Measurements from ENCODE around the gene PNKP.
"Not testable (repeated sequence)": the region's sequence is repeated elsewhere in the genome, so short reads cannot be mapped to it uniquely, and the experiment has no call there.

Gene PNKP

GRCh38 chr19:49827034-49827433, 40.3 kb downstream of the PNKP start:
- H3K36me3 ChIP-seq (ENCODE audit: control insufficient read depth in 5 of 5, insufficient read depth in 5 of 5, low read length in 5 of 5): peaks cover 0 to 70% (median 52%) of the 10 kb centered on the region in 5 donors
- no peaks in the 10 kb centered on the region for H3K27me3 ChIP-seq (ENCODE audit: control insufficient read depth in 5 of 5, insufficient read depth in 4 of 5, low read length in 5 of 5)
- H3K9ac ChIP-seq (ENCODE audit: low read length in 5 of 5): no peak overlapping the region
- H3K4me1 ChIP-seq (ENCODE audit: control insufficient read depth in 5 of 5, insufficient read depth in 5 of 5, low read length in 5 of 5): no peaks in the 10 kb centered on the region
- H3K27ac ChIP-seq (ENCODE audit: low read depth, low read length): no peak overlapping the region
- H3K9me3 ChIP-seq (ENCODE audit: control insufficient read depth in 5 of 5, low read length in 5 of 5): no peaks in the 10 kb centered on the region
- H3K4me3 ChIP-seq (ENCODE audit: low read depth in 1 of 5, low read length in 5 of 5): no peak overlapping the region

DNA sequence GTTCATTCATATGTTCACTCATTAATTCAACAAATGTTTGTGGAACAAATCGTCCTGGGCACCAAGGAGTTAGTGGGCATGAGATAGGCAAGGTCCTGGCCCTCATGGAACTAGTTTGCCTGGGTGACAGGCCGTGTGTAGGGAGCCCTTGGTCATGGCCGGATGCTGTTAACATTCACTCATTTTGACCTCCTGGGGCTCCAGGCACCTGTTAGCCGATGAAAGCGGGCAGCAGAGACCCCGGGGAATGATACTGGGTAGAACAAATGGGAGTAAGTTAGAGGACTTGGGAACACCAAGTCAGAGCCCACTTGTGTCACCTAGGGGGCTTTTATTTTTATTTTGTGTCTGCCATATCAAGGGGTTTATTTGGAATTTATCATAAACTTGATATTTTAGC, 42.7 kb downstream of the PNKP start:
- peaks cover 0 to 51% (median 35%) of the 10 kb centered on the region in 5 donors for H3K36me3 ChIP-seq (ENCODE audit: control insufficient read depth in 5 of 5, insufficient read depth in 5 of 5, low read length in 5 of 5)
- no peak overlapping the region for H3K9ac ChIP-seq (ENCODE audit: low read length in 5 of 5)
- H3K4me3 ChIP-seq (ENCODE audit: low read depth in 1 of 5, low read length in 5 of 5): no peak overlapping the region

GRCh38 chr19:49823472-49823871, 43.9 kb downstream of the PNKP start:
- Histone ChIP-seq H3K36me3 (ENCODE audit: control insufficient read depth in 5 of 5, insufficient read depth in 5 of 5, low read length in 5 of 5) (peaks cover 0 to 39% (median 25%) of the 10 kb centered on the region in 5 donors), H3K4me1 (ENCODE audit: control insufficient read depth in 5 of 5, insufficient read depth in 5 of 5, low read length in 5 of 5) (peaks cover 2 to 14% (median 12%) of the 10 kb centered on the region in 5 donors), H3K9ac (ENCODE audit: low read length in 5 of 5) (no peak overlapping the region), H3K9me3 (ENCODE audit: control insufficient read depth in 5 of 5, low read length in 5 of 5) (no peaks in the 10 kb centered on the region), H3K27me3 (ENCODE audit: control insufficient read depth in 5 of 5, insufficient read depth in 4 of 5, low read length in 5 of 5) (no peaks in the 10 kb centered on the region), H3K4me3 (ENCODE audit: low read depth in 1 of 5, low read length in 5 of 5) (no peak overlapping the region), H3K27ac (ENCODE audit: low read depth, low read length) (no peak overlapping the region)

More for the DNA sequence above, 42.7 kb downstream of the PNKP start:
- Histone ChIP-seq H3K27me3 (ENCODE audit: control insufficient read depth in 5 of 5, insufficient read depth in 4 of 5, low read length in 5 of 5) (no peaks in the 10 kb centered on the region), H3K4me1 (ENCODE audit: control insufficient read depth in 5 of 5, insufficient read depth in 5 of 5, low read length in 5 of 5) (peaks cover 0 to 3% (median under 1%) of the 10 kb centered on the region in 5 donors), H3K9me3 (ENCODE audit: control insufficient read depth in 5 of 5, low read length in 5 of 5) (no peaks in the 10 kb centered on the region), H3K27ac (ENCODE audit: low read depth, low read length) (no peak overlapping the region)

- Histone ChIP-seq H3K36me3 (ENCODE audit: control insufficient read depth in 5 of 5, insufficient read depth in 5 of 5, low read length in 5 of 5) (peaks cover 0 to 20% (median 18%) of the 10 kb centered on the region in 5 donors), H3K4me3 (ENCODE audit: low read depth in 1 of 5, low read length in 5 of 5) (no peak overlapping the region), H3K9me3 (ENCODE audit: control insufficient read depth in 5 of 5, low read length in 5 of 5) (no peaks in the 10 kb centered on the region), H3K9ac (ENCODE audit: low read length in 5 of 5) (no peak overlapping the region), H3K27me3 (ENCODE audit: control insufficient read depth in 5 of 5, insufficient read depth in 4 of 5, low read length in 5 of 5) (no peaks in the 10 kb centered on the region), H3K4me1 (ENCODE audit: control insufficient read depth in 5 of 5, insufficient read depth in 5 of 5, low read length in 5 of 5) (peaks cover 2 to 27% (median 22%) of the 10 kb centered on the region in 5 donors), H3K27ac (ENCODE audit: low read depth, low read length) (no peak overlapping the region)
These were observed 47.3 kb downstream of the PNKP start for GRCh38 chr19:49820125-49820524.

GRCh38 chr19:49819452-49820115, 47.8 kb downstream of the PNKP start:
- Histone ChIP-seq H3K4me1 (ENCODE audit: control insufficient read depth in 5 of 5, insufficient read depth in 5 of 5, low read length in 5 of 5) (peaks cover 2 to 27% (median 22%) of the 10 kb centered on the region in 5 donors), H3K4me3 (ENCODE audit: low read depth in 1 of 5, low read length in 5 of 5) (peak overlapping the region; percentile 92 to 98 (median 94)), H3K36me3 (ENCODE audit: control insufficient read depth in 5 of 5, insufficient read depth in 5 of 5, low read length in 5 of 5) (peaks cover 0 to 18% (median 17%) of the 10 kb centered on the region in 5 donors), H3K9ac (ENCODE audit: low read length in 5 of 5) (peak overlapping the region in 4 of 5 donors; percentile 88 to 94 (median 92))
- not testable (repeated sequence) for H3K9me3 ChIP-seq (ENCODE audit: control insufficient read depth in 5 of 5, low read length in 5 of 5); H3K27me3 ChIP-seq (ENCODE audit: control insufficient read depth in 5 of 5, insufficient read depth in 4 of 5, low read length in 5 of 5); H3K27ac ChIP-seq (ENCODE audit: low read depth, low read length)

GRCh38 chr19:49818649-49819370, 48.6 kb downstream of the PNKP start:
- H3K9ac ChIP-seq (ENCODE audit: low read length in 5 of 5): peak overlapping the region; percentile 81 to 94 (median 91)
- peak overlapping the region; percentile 90 for H3K27ac ChIP-seq (ENCODE audit: low read depth, low read length)
- H3K4me1 ChIP-seq (ENCODE audit: control insufficient read depth in 5 of 5, insufficient read depth in 5 of 5, low read length in 5 of 5): peaks cover 2 to 30% (median 25%) of the 10 kb centered on the region in 5 donors
- peak overlapping the region; percentile 92 to 98 (median 94) for H3K4me3 ChIP-seq (ENCODE audit: low read depth in 1 of 5, low read length in 5 of 5)
- no peaks in the 10 kb centered on the region for H3K9me3 ChIP-seq (ENCODE audit: control insufficient read depth in 5 of 5, low read length in 5 of 5)
- H3K36me3 ChIP-seq (ENCODE audit: control insufficient read depth in 5 of 5, insufficient read depth in 5 of 5, low read length in 5 of 5): peaks cover 0 to 15% (median 13%) of the 10 kb centered on the region in 5 donors
- no peaks in the 10 kb centered on the region for H3K27me3 ChIP-seq (ENCODE audit: control insufficient read depth in 5 of 5, insufficient read depth in 4 of 5, low read length in 5 of 5)

DNA sequence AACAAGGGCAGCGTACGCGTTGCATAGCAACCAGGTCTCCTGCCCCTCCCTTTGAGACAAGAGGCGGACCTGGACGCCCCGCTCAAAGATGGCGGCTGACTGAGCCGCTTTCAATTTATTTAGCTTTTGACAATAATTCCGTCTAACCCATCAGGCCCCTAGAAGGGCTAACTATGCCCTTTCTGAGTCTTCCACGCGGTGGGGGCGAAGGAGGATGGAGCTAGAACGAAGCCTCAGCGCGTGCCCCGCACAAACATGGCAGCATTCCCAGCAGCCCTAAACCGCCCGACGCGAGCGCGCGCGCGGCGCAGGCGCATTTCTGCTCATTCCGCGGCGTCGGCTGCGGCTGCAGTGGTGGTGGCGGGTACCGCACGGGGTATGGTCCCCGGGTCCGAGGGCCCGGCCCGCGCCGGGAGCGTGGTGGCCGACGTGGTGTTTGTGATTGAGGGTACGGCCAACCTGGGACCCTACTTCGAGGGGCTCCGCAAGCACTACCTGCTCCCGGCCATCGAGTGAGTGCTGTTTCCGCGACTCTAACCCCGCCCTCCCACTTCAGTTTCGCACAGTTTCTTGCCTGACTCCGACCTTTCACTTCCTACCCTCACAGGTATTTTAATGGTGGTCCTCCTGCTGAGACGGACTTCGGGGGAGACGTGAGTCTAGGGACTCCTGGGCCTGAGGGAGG, 49.3 kb downstream of the PNKP start, which contains the start of gene MED25:
MED25 (plus strand) TSS at position 326 of the 685 bp plus-strand sequence; CDS start at position 379, 53 bp downstream.
- Histone ChIP-seq H3K9ac (ENCODE audit: low read length in 5 of 5) (peak within 1 kb of the TSS; percentile 81 to 94 (median 91)), H3K27me3 (ENCODE audit: control insufficient read depth in 5 of 5, insufficient read depth in 4 of 5, low read length in 5 of 5) (no peaks in the 10 kb centered on the region), H3K4me1 (ENCODE audit: control insufficient read depth in 5 of 5, insufficient read depth in 5 of 5, low read length in 5 of 5) (peaks cover 4 to 32% (median 28%) of the 10 kb centered on the region in 5 donors), H3K9me3 (ENCODE audit: control insufficient read depth in 5 of 5, low read length in 5 of 5) (no peaks in the 10 kb centered on the region), H3K36me3 (ENCODE audit: control insufficient read depth in 5 of 5, insufficient read depth in 5 of 5, low read length in 5 of 5) (peaks cover 0 to 8% (median 6%) of the 10 kb centered on the region in 5 donors), H3K4me3 (ENCODE audit: low read depth in 1 of 5, low read length in 5 of 5) (peak within 1 kb of the TSS; percentile 92 to 98 (median 94)), H3K27ac (ENCODE audit: low read depth, low read length) (peak within 1 kb of the TSS; percentile 90)

- H3K9ac ChIP-seq (ENCODE audit: low read length in 5 of 5): peak overlapping the region in 1 of 5 donors; percentile 40
- peak overlapping the region; percentile 90 for H3K27ac ChIP-seq (ENCODE audit: low read depth, low read length)
- peaks cover 0 to 5% (median 4%) of the 10 kb centered on the region in 5 donors for H3K36me3 ChIP-seq (ENCODE audit: control insufficient read depth in 5 of 5, insufficient read depth in 5 of 5, low read length in 5 of 5)
- no peaks in the 10 kb centered on the region for H3K27me3 ChIP-seq (ENCODE audit: control insufficient read depth in 5 of 5, insufficient read depth in 4 of 5, low read length in 5 of 5)
- no peaks in the 10 kb centered on the region for H3K9me3 ChIP-seq (ENCODE audit: control insufficient read depth in 5 of 5, low read length in 5 of 5)
- H3K4me3 ChIP-seq (ENCODE audit: low read depth in 1 of 5, low read length in 5 of 5): peak overlapping the region in 1 of 5 donors; percentile 94
- peaks cover 8 to 39% (median 37%) of the 10 kb centered on the region in 5 donors for H3K4me1 ChIP-seq (ENCODE audit: control insufficient read depth in 5 of 5, insufficient read depth in 5 of 5, low read length in 5 of 5)
These were observed 50.8 kb downstream of the PNKP start for GRCh38 chr19:49816590-49816989.

- H3K27me3 ChIP-seq (ENCODE audit: control insufficient read depth in 5 of 5, insufficient read depth in 4 of 5, low read length in 5 of 5): no peaks in the 10 kb centered on the region
- no peak overlapping the region for H3K9ac ChIP-seq (ENCODE audit: low read length in 5 of 5)
- peak overlapping the region; percentile 79 for H3K27ac ChIP-seq (ENCODE audit: low read depth, low read length)
- H3K4me3 ChIP-seq (ENCODE audit: low read depth in 1 of 5, low read length in 5 of 5): peak overlapping the region in 4 of 5 donors; percentile 92 to 99 (median 98)
- peaks cover 11 to 43% (median 40%) of the 10 kb centered on the region in 5 donors for H3K4me1 ChIP-seq (ENCODE audit: control insufficient read depth in 5 of 5, insufficient read depth in 5 of 5, low read length in 5 of 5)
- no peaks in the 10 kb centered on the region for H3K36me3 ChIP-seq (ENCODE audit: control insufficient read depth in 5 of 5, insufficient read depth in 5 of 5, low read length in 5 of 5)
- H3K9me3 ChIP-seq (ENCODE audit: control insufficient read depth in 5 of 5, low read length in 5 of 5): no peaks in the 10 kb centered on the region
These were observed 53.4 kb downstream of the PNKP start for GRCh38 chr19:49814010-49814409.
